Endothelial cell of umbilical vein (primary cell): ENCODE data around the gene VANGL1. TPM values are rescaled to one million over a fixed set of nuclear protein-coding genes. Genes with fewer than 3 reads are reported as not detected.

Source experiments
- BruUV-seq: library from RNA; stranded (reverse); fragments of 400-500 nt; replicated peaks from 2 replicates; lab custom pipeline; 2021; lab: Mats Ljungman, UMichigan
- CTCF ChIA-PET: fragments of 300-600, 350-600 bp; sonication (Branson Sonifier 250); formaldehyde crosslinking; loops from one replicate; lab custom pipeline; 2021; ENCODE audit warnings: antibody characterized with exemption, inconsistent platforms; lab: Charles Lee
- POLR2A ChIA-PET: fragments of 300-600, 350-600 bp; sonication (Branson Sonifier 250); formaldehyde crosslinking; loops from one replicate; lab custom pipeline; 2021; ENCODE audit warnings: antibody characterized with exemption, inconsistent platforms; lab: Charles Lee
- DNase-seq: peaks from one replicate; pipeline ENCODE4 v3.0.0-alpha.2; 2011; ENCODE audit warnings: low read depth, low spot score
- FAIRE-seq: peaks from 2 replicates; lab custom pipeline; 2011; peaks lifted over from hg19 to GRCh38; lab: Jason Lieb, UNC
- H2AFZ ChIP-seq: 2 replicates; pipeline ENCODE4 v1.6.0; 2012; ENCODE audit warnings: low read depth, low read length, control low read depth, inconsistent platforms
- H3K27ac ChIP-seq: 2 replicates; pipeline ENCODE4 v1.5.1; 2011; ENCODE audit warnings: low read depth, mild to moderate bottlenecking, control low read depth, low read length, moderate library complexity; ENCODE audit not compliant: insufficient read depth
- H3K27me3 ChIP-seq, 2 experiments: 2 replicates each; pipeline versions ENCODE4 v1.6.0 to v1.6.1; 2011; ENCODE audit warnings: low read length in 2 of 2, mixed read lengths in 1 of 2; ENCODE audit not compliant: control insufficient read depth in 2 of 2, insufficient read depth in 2 of 2
- H3K36me3 ChIP-seq, 2 experiments: 2 replicates in 1 of 2; 3 replicates in 1 of 2; pipeline ENCODE4 v1.5.1; 2011; ENCODE audit warnings: low read length in 2 of 2, mild to moderate bottlenecking in 1 of 2, moderate library complexity in 1 of 2; ENCODE audit not compliant: control insufficient read depth in 2 of 2, insufficient read depth in 2 of 2; ENCODE audit errors: extremely low read depth in 1 of 2
- H3K4me1 ChIP-seq: 3 replicates; pipeline ENCODE4 v1.5.1; 2011; ENCODE audit warnings: mild to moderate bottlenecking, low read length; ENCODE audit not compliant: control insufficient read depth, insufficient read depth; ENCODE audit errors: extremely low read depth
- H3K4me2 ChIP-seq: 2 replicates; pipeline ENCODE4 v1.6.1; 2011; ENCODE audit warnings: low read length, control low read depth, mixed read lengths; ENCODE audit not compliant: insufficient read depth
- H3K4me3 ChIP-seq, 3 experiments: fragments of 200-600 bp in 1 of 3; sonication (generic), shearing (Covaris generic) in 1 of 3; replicated peaks in 1 of 3; 2 replicates each; pipeline ENCODE4 v1.5.1; 2011 to 2016; ENCODE audit warnings: control low read depth in 3 of 3, low read length in 3 of 3, mild to moderate bottlenecking in 2 of 3, inconsistent platforms in 1 of 3, low read depth in 1 of 3, moderate library complexity in 1 of 3; ENCODE audit not compliant: insufficient read depth in 1 of 3
- H3K79me2 ChIP-seq: 2 replicates; pipeline ENCODE4 v1.6.0; 2012; ENCODE audit warnings: low read length, inconsistent platforms; ENCODE audit not compliant: control insufficient read depth, insufficient read depth
- H3K9ac ChIP-seq: replicated peaks from 2 replicates; pipeline ENCODE3; 2011; ENCODE audit warnings: low read length, control low read depth; ENCODE audit not compliant: insufficient read depth; ENCODE audit errors: extremely low read depth
- H3K9me1 ChIP-seq: replicated peaks from 3 replicates; pipeline ENCODE4 v1.6.0; 2011; ENCODE audit warnings: mild to moderate bottlenecking, low read length; ENCODE audit not compliant: control insufficient read depth, insufficient read depth; ENCODE audit errors: extremely low read depth
- H3K9me3 ChIP-seq: replicated peaks from 2 replicates; pipeline ENCODE4 v1.5.1; 2012; ENCODE audit warnings: low read length, inconsistent platforms; ENCODE audit not compliant: control insufficient read depth, insufficient read depth
- H4K20me1 ChIP-seq: replicated peaks from 2 replicates; pipeline ENCODE3; 2011; ENCODE audit warnings: mild to moderate bottlenecking, low read length; ENCODE audit not compliant: control insufficient read depth, insufficient read depth; ENCODE audit errors: extremely low read depth
- CTCF ChIP-seq, 2 donors: IDR thresholded peaks; 1 replicate in 1 of 2; 2 replicates in 1 of 2; pipeline ENCODE4 v1.5.1; 2011; ENCODE audit warnings: low read length in 2 of 2, mild to moderate bottlenecking in 2 of 2, moderate library complexity in 2 of 2, control low read depth in 1 of 2, inconsistent platforms in 1 of 2, low read depth in 1 of 2; ENCODE audit not compliant: insufficient read depth in 1 of 2; ENCODE audit errors: extremely low read depth in 1 of 2
- EZH2 ChIP-seq: IDR thresholded peaks from 2 replicates; pipeline ENCODE4 v1.6.1; 2012; ENCODE audit warnings: borderline replicate concordance, low read depth, mild to moderate bottlenecking, moderate library complexity, low read length, inconsistent platforms; ENCODE audit not compliant: severe bottlenecking
- GATA2 ChIP-seq: IDR thresholded peaks from 2 replicates; pipeline ENCODE4 v1.7.0; 2011; ENCODE audit warnings: low read depth, mild to moderate bottlenecking, moderate library complexity, mixed read lengths, low read length; ENCODE audit not compliant: insufficient read length, insufficient read depth
- JUN ChIP-seq: IDR thresholded peaks from 2 replicates; pipeline ENCODE4 v1.6.1; 2011; ENCODE audit warnings: borderline replicate concordance, low read depth; ENCODE audit not compliant: insufficient read length, insufficient read depth
- MAX ChIP-seq: IDR thresholded peaks from 2 replicates; pipeline ENCODE4 v1.6.1; 2011; ENCODE audit not compliant: insufficient read depth, insufficient read length
- MYC ChIP-seq: IDR thresholded peaks from one replicate; pipeline ENCODE4 v1.6.1; 2011; ENCODE audit warnings: mild to moderate bottlenecking, low read depth, low read length
- POLR2AphosphoS5 ChIP-seq: IDR thresholded peaks from 2 replicates; pipeline ENCODE4 v1.6.1; 2012; ENCODE audit warnings: low read depth, mild to moderate bottlenecking, control low read depth, low read length, moderate library complexity; ENCODE audit not compliant: insufficient read depth
- dilution Hi-C: fragments of 300-500 bp; cut with MboI; formaldehyde crosslinking; loops from one replicate; pipeline ENCODE4 v1.15.0; 2019; ENCODE audit warnings: low sequenced_read_pairs; ENCODE audit not compliant: extremely low pct_ligation_motif_present
- intact Hi-C: fragments of 100-400 bp; cut with micrococcal nuclease; formaldehyde crosslinking; loops from one replicate; pipeline ENCODE4 v1.10.0; 2022
- polyA plus RNA-seq, 4 experiments: library from polyadenylated mRNA; depleted of rRNA in 3 of 4; stranded (reverse) in 3 of 4; unstranded in 1 of 4; fragments of >200 nt; gene quantifications; 2 replicates each; pipeline versions ENCODE4 v1.2.1 to v1.2.3, GENCODE V29; 2011 to 2012; ENCODE audit warnings: missing spikeins in 1 of 4
- total RNA-seq: library from RNA; stranded (reverse); gene quantifications from 2 replicates; pipeline ENCODE4 v1.2.3, GENCODE V29; 2021

VANGL1 gene
- total and polyA plus RNA-seq, 2 donors (not counting 3 experiments of a cell fraction or from before 2014, with no cell fraction given): 15.0 to 24.8 TPM

- Histone ChIP-seq H3K9me3 (no peaks in the 10 kb centered on the region), H3K27ac (no peak overlapping the region), H4K20me1 (no peaks in the 10 kb centered on the region), H3K4me2 (peak overlapping the region; percentile 96), H3K36me3 (no peaks in the 10 kb centered on the region), H3K79me2 (peaks cover 52% of the 10 kb centered on the region), H3K4me3 (peak overlapping the region; percentile 54 to 86 (median 71)), H3K9ac (peak overlapping the region; percentile 63), H3K27me3 (peaks cover 0 to 4% of the 10 kb centered on the region in 2 experiments), H3K9me1 (no peaks in the 10 kb centered on the region), H2AFZ (no peak overlapping the region), H3K4me1 (peaks cover 18% of the 10 kb centered on the region)
- dilution Hi-C loops (no loop called here), intact Hi-C loops (loop anchor here (5.0 to 10.0 kb wide), 3 partner anchors 49 to 342 kb away; no protein-coding TSS in a partner anchor)
- POLR2A ChIA-PET: interaction anchor here (0.8 kb wide), 1 partner anchor 11 kb away, joined by 5 read pairs; no protein-coding TSS in a partner anchor
- FAIRE-seq: peak; percentile 28
- CTCF ChIA-PET: interaction anchor here (0.6 to 5.6 kb wide), 10 partner anchors 10 to 122 kb away, joined by 3 to 46 read pairs (median 3); no protein-coding TSS in a partner anchor
- BruUV-seq: TSS peak; percentile 20
- no peak for TF ChIP-seq GATA2
- no peak for TF ChIP-seq MYC
- no peak for TF ChIP-seq JUN
- no peak for TF ChIP-seq POLR2AphosphoS5
- TF ChIP-seq MAX: no peak
- TF ChIP-seq CTCF (IDR thresholded peaks at IDR 0.05; ENCODE audit: extremely low read depth in 1 of 2, insufficient read depth in 1 of 2, low read depth in 1 of 2, low read length in 2 of 2): no peak
- no peak for TF ChIP-seq EZH2
- DNase-seq: no peak
These were observed 1.5 kb downstream of the VANGL1 start for GRCh38 chr1:115643225-115643624.
